GM21526 (cell line): Measurements from ENCODE around the gene RAET1L.
"Not testable (repeated sequence)": the region's sequence is repeated elsewhere in the genome, so short reads cannot be mapped to it uniquely, and the experiment has no call there.

Source experiments
- ATAC-seq: cut with Tn5 transposase; IDR thresholded peaks from one replicate; pipeline ENCODE4 v1.9.1; 2021; ENCODE audit warnings: moderate library complexity; ENCODE audit not compliant: unreplicated experiment, low FRiP score

RAET1L gene

DNA sequence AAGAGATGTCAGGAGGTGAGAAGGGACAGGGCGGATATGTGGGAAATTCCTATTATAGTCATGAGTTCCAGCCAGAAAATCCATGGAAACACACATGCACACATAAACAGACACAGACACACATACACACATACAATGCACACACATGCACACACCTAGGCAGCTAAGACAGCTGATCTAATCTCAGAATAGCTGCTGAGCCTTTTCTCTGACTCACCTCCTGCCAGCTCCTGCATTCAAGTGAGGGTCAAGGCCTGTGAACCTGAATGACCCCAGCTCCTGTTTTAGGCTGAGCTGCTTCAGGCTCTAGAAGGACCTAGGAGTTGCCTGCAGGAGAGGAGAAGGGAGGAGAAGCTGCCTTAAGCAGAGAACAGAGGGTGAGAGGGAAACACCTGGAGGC is 21.6 kb upstream of the RAET1L start:
- no peak for ATAC-seq

DNA sequence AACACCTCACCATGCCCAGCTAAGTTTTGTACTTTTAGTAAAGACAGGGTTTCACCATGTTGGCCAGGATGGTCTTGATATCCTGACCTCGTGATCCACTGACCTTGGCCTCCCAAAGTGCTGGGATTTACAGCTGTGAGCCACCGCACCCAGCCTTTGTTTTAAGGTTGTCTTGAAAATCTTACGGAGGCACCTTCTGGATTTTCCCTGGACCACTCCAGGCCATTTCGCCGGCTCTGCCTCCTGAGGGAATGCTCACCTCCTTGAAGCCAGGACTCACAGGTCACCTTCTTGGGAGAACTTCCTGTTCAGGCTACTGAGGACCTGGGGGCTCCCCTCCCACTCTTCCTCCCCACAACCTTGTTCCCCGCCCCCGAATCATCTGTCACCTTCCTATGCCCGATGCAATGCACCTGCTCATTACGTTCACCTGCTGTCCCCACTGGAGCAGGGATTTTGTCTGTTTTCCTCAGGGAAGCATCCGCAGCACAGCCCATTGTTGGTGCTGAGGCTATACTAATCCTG is 19.4 kb upstream of the RAET1L start:
- no peak for ATAC-seq

DNA sequence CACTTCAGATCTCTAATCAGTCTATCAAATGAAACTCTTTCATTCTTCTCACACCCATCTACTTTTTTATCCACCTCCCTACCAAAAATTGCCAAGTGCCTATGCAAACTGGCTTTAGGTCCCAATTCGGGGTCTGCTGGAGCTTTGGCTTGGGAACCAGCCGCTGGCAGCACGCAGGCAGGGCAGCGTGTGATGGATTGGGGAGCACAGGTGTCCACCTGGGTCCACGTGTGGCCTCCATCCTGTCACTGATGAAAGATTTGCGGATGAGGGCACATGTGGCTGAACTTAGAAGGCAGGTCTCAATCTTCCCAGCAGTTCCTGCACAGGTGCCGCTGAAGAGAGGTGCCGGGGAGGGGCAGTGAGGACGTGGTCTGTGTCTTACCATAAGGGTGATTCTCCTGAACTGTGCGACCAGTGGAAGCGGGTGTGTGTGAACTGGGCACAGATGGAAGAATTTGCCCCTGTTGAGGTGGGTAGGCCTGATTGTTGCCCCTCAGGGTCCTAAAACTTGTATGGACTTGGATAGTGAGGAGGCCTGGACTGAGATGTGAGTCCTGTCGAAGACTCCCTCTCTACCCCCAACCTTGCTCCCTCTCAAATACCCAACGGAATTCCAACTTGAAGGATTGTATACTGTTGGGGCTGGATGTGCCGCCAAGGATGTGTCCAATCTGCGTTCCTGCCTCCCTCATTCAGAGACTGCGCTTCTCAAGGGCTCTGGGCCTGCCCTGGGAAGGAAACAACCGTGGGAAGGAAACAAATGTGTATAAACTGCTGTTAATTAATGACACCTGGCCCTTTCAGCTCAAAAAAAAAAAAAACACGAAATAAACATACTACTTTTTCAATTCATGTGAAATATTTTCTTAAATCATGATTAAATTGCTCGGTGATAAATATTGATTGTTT is 18.4 kb upstream of the RAET1L start:
- no peak for ATAC-seq

DNA sequence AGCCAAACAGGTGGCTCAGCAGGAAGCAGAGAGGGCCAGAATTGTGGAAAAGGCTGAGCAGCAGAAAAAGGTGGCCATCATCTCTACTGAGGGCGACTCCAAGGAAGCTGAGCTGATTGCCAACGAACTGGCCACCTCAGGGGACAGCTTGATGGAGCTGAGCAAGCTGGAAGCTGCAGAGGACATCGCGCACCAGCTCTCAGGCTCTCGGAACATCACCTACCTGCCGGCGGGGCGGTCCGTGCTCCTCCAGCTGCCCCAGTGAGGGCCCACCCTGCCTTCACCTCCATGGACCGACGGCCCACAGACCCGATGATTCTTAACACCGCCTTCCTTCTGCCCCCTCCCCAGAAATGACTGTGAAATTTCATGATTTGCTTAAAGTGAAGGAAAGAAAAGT is 17.8 kb upstream of the RAET1L start:
- ATAC-seq: no peak

DNA sequence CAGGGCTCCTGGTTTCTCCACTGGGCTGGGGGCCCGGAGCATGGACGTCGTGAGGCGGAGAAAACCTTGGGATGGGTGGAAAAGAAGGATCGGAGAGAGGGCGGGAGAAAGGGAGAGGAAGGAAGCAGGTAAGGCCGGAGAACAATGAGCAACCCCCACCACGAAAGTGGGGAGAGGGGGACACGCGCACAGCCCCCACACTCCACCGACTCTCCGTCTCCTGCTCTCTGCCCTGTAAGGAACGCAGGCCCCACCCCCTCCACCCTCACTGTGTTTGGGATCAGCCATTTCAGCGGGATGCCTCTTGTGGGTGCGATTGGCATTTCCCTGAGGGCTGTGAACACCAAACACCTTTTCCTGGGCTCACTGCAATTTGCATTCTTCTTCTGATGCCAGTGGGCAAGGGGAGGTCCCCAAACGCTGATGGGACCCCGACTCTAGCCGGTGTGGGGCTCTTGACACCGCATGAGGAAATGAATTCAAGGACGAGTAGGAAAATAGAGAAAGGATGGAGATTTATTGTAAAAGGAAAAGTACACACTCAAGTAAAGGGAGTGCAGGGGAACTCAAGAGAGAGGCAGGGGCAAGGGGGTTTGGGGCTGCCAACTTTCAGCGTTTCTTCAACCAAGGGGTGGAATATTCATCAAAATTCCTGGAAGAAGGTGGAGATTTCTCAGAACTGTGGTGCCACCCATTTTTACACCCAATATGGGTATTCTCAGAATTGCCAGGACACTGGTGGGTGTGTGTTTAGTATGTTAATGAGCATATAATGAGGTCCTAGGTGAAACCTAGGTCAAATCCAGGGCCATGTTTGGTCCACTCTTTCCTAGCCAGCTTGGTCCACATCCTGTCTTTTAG is 13.1 kb upstream of the RAET1L start:
- no peak for ATAC-seq

DNA sequence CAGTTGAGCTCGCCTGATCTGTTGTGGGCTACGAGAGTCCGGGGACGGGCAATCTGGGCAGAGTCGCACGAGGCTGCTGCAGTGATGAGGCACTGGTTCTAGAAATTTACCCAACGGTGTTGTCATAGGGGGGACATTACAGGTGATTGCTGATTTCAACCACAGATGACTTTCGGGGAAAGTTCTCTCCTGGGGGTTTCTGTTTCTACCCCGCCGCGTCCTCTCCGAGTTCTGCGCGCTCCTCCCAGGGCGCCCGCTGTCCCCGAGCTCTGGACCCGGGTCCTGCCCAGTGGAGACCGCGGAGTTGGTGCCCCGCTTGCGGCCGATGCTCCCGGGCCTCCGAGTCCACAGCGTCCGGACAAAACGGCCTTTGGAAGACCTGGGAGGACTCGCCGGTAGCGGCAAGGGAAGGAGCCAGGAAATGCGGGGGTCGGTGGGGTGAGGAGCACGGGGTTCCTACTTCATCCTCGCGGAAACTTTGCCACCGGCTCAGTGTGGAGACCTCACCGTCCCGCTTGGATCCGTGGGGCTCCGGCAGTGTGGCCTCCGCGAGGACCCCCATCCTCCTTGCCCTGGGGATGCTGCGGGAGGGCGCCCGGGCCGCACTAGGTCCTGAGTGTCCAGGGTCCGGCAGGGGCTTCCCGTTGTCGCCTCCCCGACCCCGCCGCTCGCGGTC is 12.3 kb upstream of the RAET1L start:
- no peak for ATAC-seq

DNA sequence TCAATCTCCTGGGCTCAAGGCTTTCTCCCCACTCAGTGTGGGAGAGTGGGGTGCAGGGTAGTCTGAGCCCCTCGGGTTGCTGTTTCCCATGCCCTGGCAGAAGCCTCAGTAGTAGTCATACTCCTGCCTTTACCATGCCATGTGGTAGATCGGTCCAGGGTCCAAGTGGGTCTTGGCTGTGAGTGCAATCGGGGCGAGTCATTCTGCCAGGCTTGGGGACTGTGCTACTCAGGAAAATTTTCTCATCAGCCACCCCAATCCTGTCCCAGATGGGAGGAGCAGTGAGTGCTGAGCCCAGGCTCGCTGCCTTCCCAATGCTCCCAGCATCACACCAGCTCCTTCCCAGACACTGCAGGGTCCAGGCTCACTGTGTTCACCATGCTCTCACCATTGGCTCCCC is 10.7 kb upstream of the RAET1L start:
- ATAC-seq: no peak

DNA sequence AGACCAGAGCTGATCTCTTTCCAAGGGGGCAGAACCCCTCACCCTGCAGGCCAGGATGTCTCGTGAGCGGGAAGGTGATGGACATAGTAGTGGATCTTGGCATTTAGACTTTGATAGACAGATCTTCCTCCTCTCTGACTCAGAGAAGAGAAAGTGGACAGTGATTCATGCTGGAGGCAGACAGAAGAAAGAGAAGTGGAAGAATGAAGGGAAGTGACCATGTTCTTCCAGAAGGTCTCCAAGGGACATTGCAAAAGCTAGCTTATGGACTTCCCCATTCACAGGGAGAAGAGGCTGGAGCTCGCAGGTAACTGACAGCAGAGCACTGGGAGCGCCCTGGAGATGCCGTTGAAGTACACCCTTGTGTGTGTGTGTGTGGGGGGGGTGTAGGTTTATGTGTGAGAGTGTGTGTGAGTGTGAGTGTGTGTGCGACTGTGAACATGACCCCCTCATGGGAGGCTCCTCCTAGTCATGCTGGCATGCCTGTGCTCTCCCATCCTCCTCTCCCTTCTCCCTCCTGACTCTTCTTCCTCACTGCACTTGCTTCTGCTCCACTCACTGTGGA is 8.0 kb upstream of the RAET1L start:
- ATAC-seq: no peak

DNA sequence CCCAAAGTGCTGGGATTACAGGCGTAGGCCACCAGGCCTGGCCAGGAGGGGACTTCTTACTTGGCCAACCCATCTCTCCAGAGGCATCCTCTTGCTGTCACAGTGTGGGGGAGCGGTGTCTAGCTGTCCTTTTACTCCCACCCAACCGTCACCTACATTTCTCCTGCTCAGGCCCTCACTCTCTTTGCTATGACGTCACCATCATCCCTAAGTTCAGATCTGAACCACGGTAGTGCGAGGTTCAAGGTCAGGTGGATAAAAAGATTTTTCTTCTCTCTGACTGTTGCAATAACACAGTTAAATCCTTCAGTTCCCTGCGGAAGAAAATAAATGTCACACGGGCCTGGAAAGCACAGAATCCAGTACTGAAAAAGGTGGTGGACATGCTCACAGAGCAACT is 7.3 kb upstream of the RAET1L start:
- no peak for ATAC-seq

DNA sequence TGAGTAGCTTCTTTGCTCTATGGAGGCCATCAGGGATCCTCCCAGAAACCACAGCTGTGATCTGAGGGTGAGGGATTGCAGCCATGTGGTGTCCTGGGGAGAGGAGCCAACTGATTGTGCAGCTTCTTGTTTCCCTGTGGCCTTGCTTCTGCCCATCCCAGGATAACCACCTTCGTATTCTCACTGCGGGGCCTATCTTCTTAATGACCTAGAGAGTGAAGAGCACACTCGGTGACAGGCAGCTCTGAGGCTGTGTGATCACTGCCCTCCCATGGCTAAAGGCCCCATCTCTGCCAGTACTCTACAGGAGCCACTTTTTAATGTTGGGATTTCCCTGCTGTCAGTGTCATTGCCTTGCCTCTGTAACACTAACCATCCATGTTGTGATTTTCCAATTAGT is 5.3 kb upstream of the RAET1L start:
- ATAC-seq: no peak

DNA sequence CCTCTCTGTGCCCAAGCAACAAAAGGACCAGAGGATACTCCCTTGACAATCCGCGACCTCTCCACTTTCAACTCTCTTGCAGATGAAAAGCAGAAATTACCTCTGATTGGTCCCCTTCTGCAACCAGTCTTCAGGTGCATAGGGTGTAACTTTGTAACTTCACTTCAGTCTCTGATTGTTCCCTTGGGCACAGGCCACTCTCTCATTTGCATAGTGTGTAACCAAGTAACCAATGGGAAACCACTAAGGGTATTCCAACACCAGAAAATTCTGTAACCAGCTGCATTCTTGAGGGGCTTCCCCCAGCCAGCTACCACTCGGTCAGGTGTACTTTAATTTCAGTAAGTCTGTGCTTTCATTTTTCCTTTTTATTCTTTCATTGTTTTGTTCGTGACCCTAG is 4.4 kb upstream of the RAET1L start:
- no peak for ATAC-seq

DNA sequence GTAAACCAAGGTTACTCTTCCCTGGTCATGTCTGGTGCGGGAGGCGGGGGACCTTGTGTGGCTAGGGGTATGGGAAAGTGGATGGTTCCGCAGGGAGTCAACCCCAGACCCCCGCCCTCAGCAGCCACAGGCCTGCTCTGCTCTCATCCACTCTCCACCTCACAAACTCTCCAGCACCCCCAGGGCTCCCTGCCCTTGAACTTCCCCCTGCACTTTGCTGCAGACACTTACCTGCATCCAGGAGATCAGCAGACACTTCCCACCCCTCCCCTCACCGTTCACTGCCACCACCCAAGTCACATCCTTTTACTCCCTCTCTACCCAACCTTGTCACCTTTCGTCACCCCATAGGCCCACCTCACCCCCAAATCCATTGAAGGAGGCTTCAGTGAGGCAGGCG is 3.9 kb upstream of the RAET1L start:
- ATAC-seq: no peak

DNA sequence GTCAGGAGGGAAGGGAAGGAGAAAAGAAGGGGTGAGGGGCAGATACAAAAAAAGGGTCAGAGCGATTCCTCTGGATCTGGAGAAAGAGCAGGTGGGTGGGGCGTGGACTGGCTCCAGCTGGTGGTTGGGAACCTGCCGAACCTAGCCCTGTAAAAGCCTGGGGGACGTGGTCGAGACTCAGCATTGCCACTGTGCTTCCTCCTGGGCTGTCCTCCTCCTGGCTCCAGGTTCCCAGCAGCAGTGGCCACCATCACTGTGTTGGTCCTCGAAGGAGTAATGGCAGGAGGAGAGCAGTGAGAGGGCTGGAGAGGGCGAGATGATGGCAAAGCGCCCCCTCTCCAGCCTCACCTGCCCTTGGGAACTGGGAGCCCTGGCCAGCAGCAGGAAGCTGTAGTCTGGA is 3.5 kb upstream of the RAET1L start:
- no peak for ATAC-seq

DNA sequence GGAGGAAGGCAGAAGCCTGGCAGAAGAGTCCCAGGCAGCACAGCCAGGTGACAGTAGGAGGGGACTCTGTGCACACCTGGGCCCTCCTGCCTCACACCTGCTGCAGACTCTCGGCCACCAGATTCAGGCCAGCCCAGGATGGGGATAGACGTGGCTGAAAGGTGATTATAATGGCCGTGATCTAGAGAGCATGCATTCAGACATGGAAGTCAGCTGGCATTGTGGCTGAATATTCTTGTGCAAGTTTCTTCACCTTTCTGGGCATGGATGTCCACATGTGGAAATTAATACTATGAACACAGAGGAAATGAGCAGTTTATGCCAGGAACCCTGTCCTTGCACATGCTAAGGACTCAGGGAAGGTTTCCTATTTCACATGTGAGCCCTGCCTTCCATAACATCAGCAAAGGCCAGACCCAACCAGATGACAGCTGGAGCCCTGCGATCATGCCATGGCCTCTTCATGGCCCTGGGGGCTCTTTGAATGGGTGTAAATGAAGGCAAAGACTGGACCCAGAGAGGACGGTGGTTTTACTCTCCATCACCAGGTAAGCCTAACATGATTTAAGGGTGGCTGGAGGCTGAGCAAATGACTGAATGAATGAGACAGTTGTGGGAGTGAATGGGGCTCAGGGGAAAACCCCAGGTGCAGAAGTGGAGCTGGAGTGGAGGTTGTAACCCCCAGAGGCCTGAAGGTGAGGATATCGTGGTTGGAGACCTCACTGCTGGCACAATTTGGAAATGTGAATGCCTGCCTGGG is 2.7 kb upstream of the RAET1L start:
- ATAC-seq: no peak

DNA sequence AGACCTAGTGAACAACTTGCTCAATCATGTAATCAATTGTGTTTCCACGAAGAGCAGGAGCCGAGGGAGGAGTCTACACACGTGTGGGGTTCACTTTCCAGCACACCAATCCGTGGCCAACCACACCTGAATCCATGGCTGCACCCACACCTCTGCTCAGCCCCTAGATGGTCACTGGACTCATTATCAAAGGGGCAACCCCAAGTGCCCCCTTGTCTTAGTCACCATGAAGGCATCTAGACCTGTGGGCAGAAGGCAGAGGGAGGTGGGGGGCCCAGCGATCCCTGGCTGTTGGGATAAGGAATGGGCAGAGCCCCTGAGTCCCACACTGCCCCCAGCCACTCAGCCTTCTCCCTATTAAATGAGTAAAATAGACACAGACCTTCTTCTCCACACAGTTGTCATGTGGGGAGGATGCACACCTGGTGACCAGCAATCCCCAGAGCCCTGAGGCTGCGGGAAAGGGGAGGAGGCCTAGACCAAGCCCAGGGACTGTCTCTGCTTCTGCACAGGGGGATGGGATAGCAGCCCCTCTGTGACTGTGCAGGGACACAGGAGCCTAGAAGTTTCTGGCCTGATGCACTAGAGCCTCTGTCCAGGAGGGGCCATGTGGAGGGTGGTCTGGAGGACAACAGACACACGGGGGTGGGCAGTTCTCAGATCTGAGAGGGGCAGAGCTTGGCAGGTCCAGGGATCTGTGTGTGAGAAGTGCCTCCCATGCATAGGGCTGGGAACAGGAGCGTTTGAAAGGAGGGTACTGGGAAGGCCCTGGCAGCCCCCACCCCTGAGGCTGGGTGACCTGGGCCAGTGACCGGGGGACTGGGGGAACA is 1.9 kb upstream of the RAET1L start:
- ATAC-seq: no peak

DNA sequence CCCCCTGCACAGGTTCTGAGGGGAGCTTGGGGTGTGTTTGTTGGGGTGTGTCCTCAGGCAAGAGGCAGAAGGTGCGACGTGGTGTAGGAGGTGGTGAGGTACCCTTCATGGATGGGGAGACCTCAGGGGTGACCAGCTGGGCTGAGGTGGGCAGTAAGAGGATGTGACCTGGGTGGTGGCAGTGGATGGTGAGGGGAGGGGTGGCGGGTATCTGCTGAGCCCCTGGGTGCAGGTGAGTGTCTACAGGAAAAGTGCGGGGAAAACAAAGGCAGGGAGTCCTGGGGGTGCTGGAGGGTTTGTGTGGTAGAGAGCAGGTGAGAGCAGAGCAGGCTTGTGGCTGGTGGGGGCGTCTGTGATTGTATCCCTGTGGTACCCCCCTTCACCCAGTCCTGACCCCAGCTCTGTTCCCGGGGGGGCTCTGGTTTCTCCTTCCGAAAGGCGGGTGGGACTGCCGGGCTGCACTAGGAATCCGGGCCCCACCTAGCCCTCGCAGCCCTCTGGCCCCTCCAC is 631 bp downstream of the RAET1L start:
- no peak for ATAC-seq

DNA sequence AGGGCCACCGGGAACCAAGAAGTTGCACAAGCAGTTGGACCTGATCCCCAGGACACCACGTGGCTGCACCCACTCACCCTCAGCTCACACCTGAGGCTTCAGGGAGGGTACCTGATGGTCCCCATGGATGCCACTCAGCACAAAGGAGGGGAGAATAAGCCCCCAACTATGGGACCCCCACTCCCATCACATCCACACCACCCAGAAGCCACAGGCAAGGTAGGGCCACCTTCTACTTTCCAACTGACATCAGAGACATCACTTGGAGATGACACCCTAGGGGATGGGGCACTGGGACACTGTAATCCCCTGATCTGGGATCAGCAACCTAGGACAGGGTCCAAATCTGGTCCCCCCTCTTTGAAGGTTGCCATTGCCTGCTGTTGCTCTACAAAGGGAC is 1.3 kb downstream of the RAET1L start:
- ATAC-seq: not testable (repeated sequence)

DNA sequence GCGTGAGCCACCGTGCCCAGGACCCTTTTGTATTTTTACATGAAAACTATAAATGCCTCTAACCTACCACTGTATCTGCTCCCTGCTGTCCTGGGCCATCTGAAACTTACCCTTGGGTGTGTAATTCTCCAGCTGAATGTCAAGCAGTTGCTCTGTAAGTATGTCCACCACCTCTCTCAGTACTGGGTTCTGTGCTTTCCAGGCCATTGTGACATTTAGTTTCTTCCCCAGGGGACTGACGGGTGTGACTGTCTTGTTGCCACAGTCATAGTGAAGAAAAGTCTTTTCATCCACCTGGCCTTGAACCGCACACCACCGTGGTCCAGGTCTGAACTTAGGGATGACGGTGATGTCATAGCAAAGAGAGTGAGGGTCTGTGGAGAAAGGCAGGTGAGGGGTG is 3.5 kb downstream of the RAET1L start:
- not testable (repeated sequence) for ATAC-seq
